ENCODE data around the gene KCNH5. TPM values are rescaled to one million over a fixed set of nuclear protein-coding genes. Genes with fewer than 3 reads are reported as not detected.

KCNH5 gene
- total RNA-seq, 2 experiments from 2014 or later = not detected

- no peak for DNase-seq
- H3K9me3 Mint-ChIP-seq = no peaks in the 10 kb centered on the region
- no peak overlapping the region for H3K27ac Mint-ChIP-seq
- POLR2A ChIA-PET = no interaction called here
- CTCF ChIA-PET = no interaction called here
- no peak overlapping the region for H3K4me3 Mint-ChIP-seq
- no peaks in the 10 kb centered on the region for H3K27me3 Mint-ChIP-seq
- no peaks in the 10 kb centered on the region for H3K36me3 Mint-ChIP-seq (ENCODE audit: low read depth)
- H3K4me1 Mint-ChIP-seq = no peaks in the 10 kb centered on the region
Observed at GRCh38 chr14:62954165-62954564, 91.1 kb downstream of the KCNH5 start.

- H3K27me3 Mint-ChIP-seq = no peaks in the 10 kb centered on the region
- H3K4me3 Mint-ChIP-seq = no peak overlapping the region
- POLR2A ChIA-PET = no interaction called here
- no peak overlapping the region for H3K27ac Mint-ChIP-seq
- no peaks in the 10 kb centered on the region for H3K9me3 Mint-ChIP-seq
- no peak for DNase-seq
- CTCF ChIA-PET = no interaction called here
- no peaks in the 10 kb centered on the region for H3K36me3 Mint-ChIP-seq (ENCODE audit: low read depth)
- H3K4me1 Mint-ChIP-seq = no peaks in the 10 kb centered on the region
Observed at GRCh38 chr14:62952226-62952625, 93.0 kb downstream of the KCNH5 start.

DNA sequence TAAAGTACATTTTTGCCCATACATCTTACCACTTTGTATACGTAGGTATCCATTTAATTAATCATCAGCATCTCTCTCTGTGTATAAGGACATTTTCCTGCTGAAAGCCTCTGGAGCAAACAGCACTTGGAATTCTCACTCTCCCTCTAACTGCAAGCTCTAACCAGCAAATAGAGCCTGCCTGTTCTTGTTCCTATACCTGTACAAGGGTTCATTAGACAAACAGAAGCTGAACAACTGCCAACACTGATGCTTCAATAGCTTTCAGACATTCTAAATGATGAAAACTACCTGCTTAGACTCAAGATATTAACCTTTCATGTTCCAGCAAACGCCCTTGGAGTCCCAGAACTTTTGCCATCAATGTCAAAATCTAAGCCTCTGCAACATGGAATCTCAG, 98.0 kb downstream of the KCNH5 start:
- Mint-ChIP-seq H3K27ac (no peak overlapping the region), H3K4me3 (no peak overlapping the region), H3K36me3 (ENCODE audit: low read depth) (no peaks in the 10 kb centered on the region), H3K4me1 (no peaks in the 10 kb centered on the region), H3K9me3 (no peaks in the 10 kb centered on the region), H3K27me3 (no peaks in the 10 kb centered on the region)
- DNase-seq = no peak
- ChIA-PET POLR2A (no interaction called here), CTCF (no interaction called here)

DNA sequence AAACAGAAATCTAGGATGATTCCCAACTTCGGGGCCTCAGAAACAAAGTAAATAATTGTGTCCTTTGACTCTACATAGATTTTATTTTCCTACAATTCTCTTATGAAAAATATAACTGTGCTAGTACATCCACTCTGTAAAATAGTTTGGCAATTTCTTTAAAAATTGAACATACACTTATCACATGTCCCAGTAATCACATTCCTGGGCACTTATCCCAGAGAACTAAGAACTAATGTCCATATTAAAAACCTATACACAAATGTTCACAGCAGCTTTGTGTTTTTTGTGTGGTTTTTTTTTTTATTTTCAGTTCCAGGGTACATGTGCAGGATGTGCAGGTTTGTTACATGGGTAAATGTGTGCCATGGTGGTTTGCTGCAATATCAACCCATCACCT, 99.0 kb downstream of the KCNH5 start:
- CTCF ChIA-PET = no interaction called here
- Mint-ChIP-seq H3K27me3 (no peaks in the 10 kb centered on the region), H3K4me3 (no peak overlapping the region), H3K36me3 (ENCODE audit: low read depth) (no peaks in the 10 kb centered on the region), H3K9me3 (no peaks in the 10 kb centered on the region), H3K27ac (no peak overlapping the region), H3K4me1 (no peaks in the 10 kb centered on the region)
- no peak for DNase-seq
- POLR2A ChIA-PET = no interaction called here

GRCh38 chr14:62943202-62943601, 102.1 kb downstream of the KCNH5 start:
- Mint-ChIP-seq H3K36me3 (ENCODE audit: low read depth) (no peaks in the 10 kb centered on the region), H3K4me3 (no peak overlapping the region), H3K27ac (no peak overlapping the region), H3K27me3 (no peaks in the 10 kb centered on the region), H3K4me1 (no peaks in the 10 kb centered on the region), H3K9me3 (no peaks in the 10 kb centered on the region)
- DNase-seq = no peak
- ChIA-PET POLR2A (no interaction called here), CTCF (no interaction called here)

- no peak overlapping the region for H3K4me3 Mint-ChIP-seq
Observed at GRCh38 chr14:62939970-62940369, 105.3 kb downstream of the KCNH5 start.

DNA sequence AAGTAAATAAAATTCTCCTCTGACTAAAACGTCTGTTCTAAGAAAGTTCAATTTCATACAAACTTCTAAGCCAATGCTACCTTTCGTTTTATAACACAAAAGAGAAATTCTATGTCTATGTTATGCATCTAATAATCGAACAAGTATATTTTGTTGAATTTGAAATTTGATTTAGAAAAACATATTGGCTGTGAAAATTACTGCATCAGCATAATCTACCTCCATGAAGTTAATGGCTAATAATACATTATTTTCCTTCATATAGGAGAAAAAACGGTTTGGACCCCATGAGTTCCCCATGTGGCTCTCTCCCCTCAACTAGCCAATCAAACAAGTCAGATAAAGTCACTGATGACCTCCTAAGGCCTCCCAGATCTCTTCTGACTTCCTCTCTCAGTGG, 106.5 kb downstream of the KCNH5 start:
- H3K36me3 Mint-ChIP-seq (ENCODE audit: low read depth) = no peaks in the 10 kb centered on the region
- H3K9me3 Mint-ChIP-seq = no peaks in the 10 kb centered on the region
- ChIA-PET POLR2A (no interaction called here), CTCF (no interaction called here)
- H3K4me3 Mint-ChIP-seq = no peak overlapping the region
- H3K27ac Mint-ChIP-seq = no peak overlapping the region
- no peaks in the 10 kb centered on the region for H3K27me3 Mint-ChIP-seq
- no peaks in the 10 kb centered on the region for H3K4me1 Mint-ChIP-seq
- DNase-seq = no peak

More at GRCh38 chr14:62939970-62940369, 105.3 kb downstream of the KCNH5 start:
- CTCF ChIA-PET = no interaction called here
- POLR2A ChIA-PET = no interaction called here
- H3K9me3 Mint-ChIP-seq = no peaks in the 10 kb centered on the region
- H3K27me3 Mint-ChIP-seq = no peaks in the 10 kb centered on the region
- H3K36me3 Mint-ChIP-seq (ENCODE audit: low read depth) = no peaks in the 10 kb centered on the region
- no peaks in the 10 kb centered on the region for H3K4me1 Mint-ChIP-seq
- H3K27ac Mint-ChIP-seq = no peak overlapping the region
- DNase-seq = no peak

DNA sequence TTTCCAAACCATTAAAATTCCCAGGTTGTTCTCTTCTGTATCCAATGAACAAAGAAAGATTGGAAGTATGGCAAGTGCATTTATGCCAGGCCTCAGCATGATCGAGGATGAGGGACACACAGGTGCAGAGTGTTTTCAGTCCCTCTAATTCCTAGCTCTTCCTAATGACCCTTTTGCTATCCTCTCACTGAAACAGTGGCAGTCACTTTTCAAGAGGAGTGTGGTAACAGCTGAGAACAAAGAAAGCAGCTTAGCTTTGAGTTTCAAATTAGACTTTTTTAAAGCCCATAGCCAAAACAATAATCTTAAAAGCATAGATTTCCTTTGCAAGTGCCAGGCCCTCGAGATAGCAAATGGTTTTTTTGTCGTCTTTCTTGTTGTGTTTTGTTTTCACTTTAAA, 110.8 kb downstream of the KCNH5 start:
- POLR2A ChIA-PET = no interaction called here
- Mint-ChIP-seq H3K27me3 (no peaks in the 10 kb centered on the region), H3K36me3 (ENCODE audit: low read depth) (no peaks in the 10 kb centered on the region), H3K4me3 (no peak overlapping the region), H3K9me3 (no peaks in the 10 kb centered on the region), H3K27ac (no peak overlapping the region), H3K4me1 (no peaks in the 10 kb centered on the region)
- CTCF ChIA-PET = no interaction called here
- no peak for DNase-seq

- POLR2A ChIA-PET = no interaction called here
- H3K27ac Mint-ChIP-seq = no peak overlapping the region
- H3K4me1 Mint-ChIP-seq = no peaks in the 10 kb centered on the region
- H3K4me3 Mint-ChIP-seq = no peak overlapping the region
- DNase-seq = no peak
- no peaks in the 10 kb centered on the region for H3K27me3 Mint-ChIP-seq
- no peaks in the 10 kb centered on the region for H3K9me3 Mint-ChIP-seq
- H3K36me3 Mint-ChIP-seq (ENCODE audit: low read depth) = no peaks in the 10 kb centered on the region
- CTCF ChIA-PET = no interaction called here
Observed at GRCh38 chr14:62921466-62921865, 123.8 kb downstream of the KCNH5 start.

DNA sequence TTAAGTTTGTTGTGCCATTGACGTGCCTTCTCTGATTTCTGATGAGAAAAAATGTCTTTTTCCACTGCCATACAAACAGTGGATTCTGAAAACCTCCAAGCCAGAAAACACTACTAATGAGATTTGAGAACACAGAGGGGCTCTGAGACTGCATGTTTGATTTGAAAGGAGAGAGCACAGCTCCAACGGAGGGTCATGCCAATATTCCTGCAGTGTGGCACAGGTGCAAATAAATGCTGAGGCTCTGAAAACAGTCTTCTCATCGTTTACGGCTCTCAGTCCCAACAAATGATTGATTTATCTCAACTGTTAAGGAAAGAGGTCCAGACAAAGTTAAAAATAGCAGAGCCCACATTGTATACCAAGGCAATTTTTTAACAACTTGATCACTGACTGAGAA, 128.7 kb downstream of the KCNH5 start:
- no peaks in the 10 kb centered on the region for H3K4me1 Mint-ChIP-seq
- no peaks in the 10 kb centered on the region for H3K36me3 Mint-ChIP-seq (ENCODE audit: low read depth)
- no peak for DNase-seq
- no peaks in the 10 kb centered on the region for H3K27me3 Mint-ChIP-seq
- ChIA-PET CTCF (no interaction called here), POLR2A (no interaction called here)
- H3K4me3 Mint-ChIP-seq = no peak overlapping the region
- H3K9me3 Mint-ChIP-seq = no peaks in the 10 kb centered on the region
- no peak overlapping the region for H3K27ac Mint-ChIP-seq

GRCh38 chr14:62914873-62915272, 130.4 kb downstream of the KCNH5 start:
- ChIA-PET CTCF (no interaction called here), POLR2A (no interaction called here)
- Mint-ChIP-seq H3K4me1 (no peaks in the 10 kb centered on the region), H3K36me3 (ENCODE audit: low read depth) (no peaks in the 10 kb centered on the region), H3K27ac (no peak overlapping the region), H3K4me3 (no peak overlapping the region), H3K9me3 (no peaks in the 10 kb centered on the region), H3K27me3 (no peaks in the 10 kb centered on the region)
- no peak for DNase-seq

DNA sequence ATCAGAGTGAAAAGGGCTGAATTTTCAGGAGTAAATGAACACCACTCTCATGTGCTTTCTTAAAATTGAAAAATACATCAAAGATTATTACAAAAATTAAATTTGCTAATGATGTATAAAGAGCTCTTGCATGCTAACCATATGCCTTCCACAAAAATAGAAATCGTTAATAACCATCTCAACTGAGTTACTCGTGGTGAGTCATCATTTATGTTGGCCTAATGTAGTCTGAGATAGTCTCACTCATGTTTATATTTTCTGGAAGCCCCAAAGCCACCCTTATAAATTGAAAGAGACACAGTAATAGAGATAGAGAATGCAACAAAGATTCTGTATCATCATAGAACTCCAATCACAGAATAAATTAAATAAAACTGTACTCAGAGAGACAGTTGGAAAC, 131.2 kb downstream of the KCNH5 start:
- DNase-seq = no peak
- Mint-ChIP-seq H3K4me1 (no peaks in the 10 kb centered on the region), H3K27me3 (no peaks in the 10 kb centered on the region), H3K9me3 (no peaks in the 10 kb centered on the region), H3K36me3 (ENCODE audit: low read depth) (no peaks in the 10 kb centered on the region), H3K27ac (no peak overlapping the region), H3K4me3 (no peak overlapping the region)
- ChIA-PET POLR2A (no interaction called here), CTCF (no interaction called here)

GRCh38 chr14:62908506-62908905, 136.8 kb downstream of the KCNH5 start:
- POLR2A ChIA-PET = no interaction called here
- no peaks in the 10 kb centered on the region for H3K36me3 Mint-ChIP-seq (ENCODE audit: low read depth)
- no peak for DNase-seq
- CTCF ChIA-PET = no interaction called here
- H3K4me3 Mint-ChIP-seq = no peak overlapping the region
- H3K4me1 Mint-ChIP-seq = no peaks in the 10 kb centered on the region
- no peaks in the 10 kb centered on the region for H3K9me3 Mint-ChIP-seq
- H3K27me3 Mint-ChIP-seq = no peaks in the 10 kb centered on the region
- no peak overlapping the region for H3K27ac Mint-ChIP-seq

GRCh38 chr14:62905566-62905965, 139.7 kb downstream of the KCNH5 start:
- no peak for DNase-seq
- H3K27me3 Mint-ChIP-seq = no peaks in the 10 kb centered on the region
- H3K27ac Mint-ChIP-seq = no peak overlapping the region
- POLR2A ChIA-PET = no interaction called here
- H3K4me3 Mint-ChIP-seq = no peak overlapping the region
- no peaks in the 10 kb centered on the region for H3K9me3 Mint-ChIP-seq
- no peaks in the 10 kb centered on the region for H3K4me1 Mint-ChIP-seq
- no peaks in the 10 kb centered on the region for H3K36me3 Mint-ChIP-seq (ENCODE audit: low read depth)
- CTCF ChIA-PET = no interaction called here

DNA sequence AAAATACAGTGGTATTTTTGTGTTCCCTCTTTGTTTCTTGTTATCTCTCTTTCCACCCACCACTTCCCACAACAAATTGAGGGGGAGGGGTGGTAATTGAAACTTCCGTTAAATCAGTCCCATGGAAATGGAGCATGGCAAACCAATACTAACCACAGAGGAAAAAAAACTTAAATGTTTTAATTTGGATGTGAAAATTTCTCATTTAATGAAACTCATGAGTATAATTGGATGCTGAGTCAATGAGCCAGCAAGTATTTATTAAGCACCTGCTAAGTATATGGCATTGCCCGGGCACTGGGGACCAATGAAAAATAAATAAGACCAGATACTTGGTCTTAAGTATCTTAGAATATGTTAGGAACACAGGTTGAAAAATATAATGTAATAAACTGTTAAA, 147.5 kb downstream of the KCNH5 start:
- ChIA-PET CTCF (no interaction called here), POLR2A (no interaction called here)
- Mint-ChIP-seq H3K4me1 (no peaks in the 10 kb centered on the region), H3K36me3 (ENCODE audit: low read depth) (no peaks in the 10 kb centered on the region), H3K9me3 (no peaks in the 10 kb centered on the region), H3K27me3 (no peaks in the 10 kb centered on the region), H3K27ac (no peak overlapping the region), H3K4me3 (no peak overlapping the region)
- DNase-seq = no peak

Data from activated CD4-positive, alpha-beta T cell treated with anti-CD3 and anti-CD28 coated beads, Interleukin-2, amount 10 ng/mL, durations not matched to agents 7 days and 5 days (primary cell).